ENCODE measurements around the gene HOXA2. TPM values are rescaled to one million over a fixed set of nuclear protein-coding genes. Genes with fewer than 3 reads are reported as not detected.

The HOXA2 gene
- total RNA-seq, 3 donors from 2014 or later = 3.2 to 4.3 (median 3.3) TPM

DNA sequence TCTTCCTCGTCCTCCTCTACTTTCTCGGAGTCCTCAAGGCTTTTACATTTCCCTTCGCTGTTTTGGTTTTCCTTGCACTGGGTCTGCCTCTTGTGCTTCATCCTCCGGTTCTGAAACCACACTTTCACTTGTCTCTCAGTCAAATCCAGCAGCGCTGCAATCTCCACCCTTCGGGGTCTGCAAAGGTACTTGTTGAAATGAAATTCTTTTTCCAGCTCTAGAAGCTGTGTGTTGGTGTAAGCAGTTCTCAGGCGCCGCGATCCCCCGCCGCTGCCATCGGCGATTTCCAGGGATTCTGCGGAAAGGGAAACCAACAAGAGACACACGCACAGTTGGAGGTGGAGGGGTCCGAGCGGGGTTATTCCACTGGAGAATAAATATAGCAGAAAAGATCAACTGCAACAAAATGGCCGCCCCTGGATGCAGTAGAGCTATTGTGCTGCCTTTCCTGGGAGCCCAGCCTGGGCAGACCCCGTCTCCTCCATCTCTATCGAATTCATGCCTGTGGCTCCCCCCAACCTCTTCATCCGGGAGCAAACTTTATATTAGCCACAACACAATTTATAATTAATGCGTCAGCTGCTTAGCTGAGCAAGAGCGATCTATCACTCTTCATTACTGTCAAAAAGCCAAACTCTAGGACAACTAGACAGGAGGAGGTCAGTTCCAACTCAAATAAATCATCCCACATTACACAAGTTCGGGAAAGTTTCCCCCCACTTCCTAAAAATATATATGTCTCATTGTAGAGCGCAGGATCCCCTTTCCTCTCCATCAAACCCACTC, 1.1 kb downstream of the HOXA2 start:
- no peak overlapping the region for H3K4me3 ChIP-seq
- intact Hi-C loops (cut with DNase I, micrococcal nuclease) = no loop called here
- H3K4me1 ChIP-seq (ENCODE audit: low read depth) = peaks cover 19% of the 10 kb centered on the region
- H3K9me3 ChIP-seq = no peaks in the 10 kb centered on the region
- TF ChIP-seq, protein P1, sequence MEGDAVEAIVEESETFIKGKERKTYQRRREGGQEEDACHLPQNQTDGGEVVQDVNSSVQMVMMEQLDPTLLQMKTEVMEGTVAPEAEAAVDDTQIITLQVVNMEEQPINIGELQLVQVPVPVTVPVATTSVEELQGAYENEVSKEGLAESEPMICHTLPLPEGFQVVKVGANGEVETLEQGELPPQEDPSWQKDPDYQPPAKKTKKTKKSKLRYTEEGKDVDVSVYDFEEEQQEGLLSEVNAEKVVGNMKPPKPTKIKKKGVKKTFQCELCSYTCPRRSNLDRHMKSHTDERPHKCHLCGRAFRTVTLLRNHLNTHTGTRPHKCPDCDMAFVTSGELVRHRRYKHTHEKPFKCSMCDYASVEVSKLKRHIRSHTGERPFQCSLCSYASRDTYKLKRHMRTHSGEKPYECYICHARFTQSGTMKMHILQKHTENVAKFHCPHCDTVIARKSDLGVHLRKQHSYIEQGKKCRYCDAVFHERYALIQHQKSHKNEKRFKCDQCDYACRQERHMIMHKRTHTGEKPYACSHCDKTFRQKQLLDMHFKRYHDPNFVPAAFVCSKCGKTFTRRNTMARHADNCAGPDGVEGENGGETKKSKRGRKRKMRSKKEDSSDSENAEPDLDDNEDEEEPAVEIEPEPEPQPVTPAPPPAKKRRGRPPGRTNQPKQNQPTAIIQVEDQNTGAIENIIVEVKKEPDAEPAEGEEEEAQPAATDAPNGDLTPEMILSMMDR (IDR thresholded peaks at IDR 0.05) = no peak
- ATAC-seq (no peak), DNase-seq (peak in 2 of 3 donors; percentile 53 to 62)
- no peaks in the 10 kb centered on the region for H3K36me3 ChIP-seq (ENCODE audit: low read depth)

DNA sequence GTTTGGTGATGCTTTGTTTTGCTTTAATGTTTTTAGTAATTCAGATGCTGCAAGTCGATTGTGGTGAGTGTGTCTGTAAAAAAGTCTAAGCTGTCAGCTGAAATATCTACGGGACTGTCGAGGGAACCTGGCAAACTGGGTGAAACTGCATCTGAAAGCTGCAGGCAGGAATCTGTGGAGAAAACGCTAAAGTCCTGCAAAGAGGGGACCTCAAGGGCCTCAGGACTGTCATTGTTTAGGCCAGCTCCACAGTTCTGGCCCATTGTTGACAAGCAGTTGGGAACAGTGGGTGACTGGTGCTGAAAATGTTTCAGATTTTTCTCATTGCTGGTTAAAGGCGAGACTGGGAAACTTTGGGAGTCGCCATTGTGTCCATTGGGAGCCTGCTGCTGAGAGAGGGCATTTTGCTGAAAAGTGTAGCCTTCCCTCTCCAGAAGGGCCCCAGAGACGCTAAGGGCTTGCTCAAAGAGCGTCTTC, 1.8 kb downstream of the HOXA2 start:
- intact Hi-C loops (cut with DNase I, micrococcal nuclease) = no loop called here
- Histone ChIP-seq H3K9me3 (no peaks in the 10 kb centered on the region), H3K4me3 (no peak overlapping the region), H3K36me3 (ENCODE audit: low read depth) (no peaks in the 10 kb centered on the region), H3K4me1 (ENCODE audit: low read depth) (peaks cover 19% of the 10 kb centered on the region)
- ATAC-seq (no peak), DNase-seq (peak in 2 of 3 donors; percentile 29 to 37)
- TF ChIP-seq, protein P1 (IDR thresholded peaks at IDR 0.05) = no peak

DNA sequence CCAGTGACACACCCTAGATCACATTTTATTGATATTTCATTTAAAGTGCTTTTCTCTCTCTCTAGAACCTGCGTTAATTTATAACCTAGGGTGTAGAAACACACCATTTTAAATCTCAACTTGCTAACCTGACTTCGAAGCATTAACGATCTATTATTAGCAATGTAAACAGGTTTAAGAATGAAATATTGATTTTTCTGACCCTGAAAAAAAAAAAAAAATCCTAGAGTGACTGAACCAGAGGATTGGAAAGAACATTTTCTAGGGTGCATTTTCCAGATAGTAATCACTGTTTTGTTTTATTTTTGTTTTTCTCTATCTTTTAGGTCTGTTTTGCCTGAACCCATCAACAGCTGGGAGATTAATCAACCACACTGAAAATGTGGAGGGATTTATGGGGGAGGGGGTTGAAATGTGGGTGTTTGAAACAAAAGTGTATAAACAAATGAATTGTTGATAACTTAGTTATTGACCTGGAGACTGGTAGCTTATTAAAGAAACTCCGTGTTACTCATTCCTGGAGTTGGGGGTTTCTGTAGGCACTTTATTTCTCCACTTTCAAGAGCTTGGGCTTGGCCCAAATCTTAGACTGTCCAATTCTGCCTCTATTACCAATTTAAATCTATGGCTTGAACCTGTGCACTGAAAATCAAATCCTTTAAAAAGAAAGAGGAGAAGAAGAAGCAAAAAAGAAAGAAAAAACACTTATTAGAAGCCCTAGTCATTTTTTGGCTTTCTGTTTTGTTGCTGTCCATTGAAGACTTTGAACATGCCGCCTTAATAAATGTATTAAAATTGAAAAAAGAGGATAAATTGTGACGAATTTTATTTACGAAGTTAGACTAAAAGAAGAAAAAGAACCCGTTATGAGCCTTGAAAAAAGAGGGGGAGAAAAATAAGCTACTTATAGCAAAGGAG, 2.8 kb downstream of the HOXA2 start:
- ATAC-seq = no peak
- H3K9me3 ChIP-seq = no peaks in the 10 kb centered on the region
- H3K4me1 ChIP-seq (ENCODE audit: low read depth) = peaks cover 24% of the 10 kb centered on the region
- TF ChIP-seq, protein P1 (IDR thresholded peaks at IDR 0.05) = no peak
- intact Hi-C loops (cut with DNase I, micrococcal nuclease) = loop anchor here in 1 of 2 donors (10.0 kb wide), 1 partner anchor 235 kb away; the partner anchor contains the start of gene SKAP2
- H3K36me3 ChIP-seq (ENCODE audit: low read depth) = no peaks in the 10 kb centered on the region
- no peak for DNase-seq
- no peak overlapping the region for H3K4me3 ChIP-seq

DNA sequence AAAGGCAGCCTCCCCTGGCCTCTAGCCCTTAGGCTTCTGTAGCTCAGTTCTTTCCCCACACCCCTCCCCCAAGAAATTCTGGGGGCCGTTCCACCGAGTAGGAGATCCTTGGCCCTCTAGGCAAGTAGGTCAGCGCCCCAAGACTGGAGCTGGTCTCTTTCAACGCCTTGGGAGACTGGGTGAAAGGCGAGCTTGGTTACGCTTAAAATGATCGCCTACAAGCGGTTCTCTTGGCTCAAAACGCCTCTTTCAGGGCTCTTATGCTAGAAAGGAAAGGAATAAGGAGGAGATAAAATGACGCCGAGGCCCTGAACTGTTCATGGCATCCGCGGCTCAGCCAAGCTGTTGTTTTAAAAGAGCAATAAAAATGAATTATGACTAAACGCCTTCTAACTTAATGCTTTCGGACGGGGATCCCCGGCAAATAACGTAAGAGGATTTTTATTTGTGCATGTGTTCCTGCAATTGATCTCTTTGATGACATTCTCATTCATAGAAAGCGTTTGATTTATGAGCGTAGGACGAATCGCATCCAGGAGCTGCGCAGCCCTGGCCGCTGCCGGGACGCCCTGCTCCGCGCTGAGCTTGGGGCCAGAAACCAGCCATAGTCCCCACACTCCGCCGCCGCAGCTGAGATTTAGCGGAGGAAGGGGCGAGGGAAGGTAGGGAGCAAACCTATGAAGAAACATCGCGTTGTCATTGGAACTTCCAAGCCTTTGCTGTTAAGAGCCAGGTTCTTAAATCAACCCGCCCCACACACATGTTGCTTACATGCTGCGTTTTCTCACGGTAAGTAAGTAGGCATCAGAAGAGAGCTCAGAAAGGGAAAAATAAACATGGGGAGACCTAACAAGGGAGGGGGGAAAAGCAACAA, 3.7 kb downstream of the HOXA2 start:
- peak; percentile 7 for ATAC-seq
- Histone ChIP-seq H3K4me3 (no peak overlapping the region), H3K9me3 (no peaks in the 10 kb centered on the region), H3K36me3 (ENCODE audit: low read depth) (no peaks in the 10 kb centered on the region), H3K4me1 (ENCODE audit: low read depth) (peaks cover 24% of the 10 kb centered on the region)
- TF ChIP-seq, protein P1 (IDR thresholded peaks at IDR 0.05) = no peak
- DNase-seq = peak; percentile 59 to 78 (median 73)
- intact Hi-C loops (cut with DNase I, micrococcal nuclease) = loop anchor here in 1 of 2 donors (10.0 kb wide), 1 partner anchor 234 kb away; the partner anchor contains the start of gene SKAP2
